ENCODE data around the gene HLCS. TPM values are rescaled to one million over a fixed set of nuclear protein-coding genes. Genes with fewer than 3 reads are reported as not detected.

HLCS gene
- polyA plus RNA-seq, 1 experiment: 22.3 TPM

GRCh38 chr21:36811762-36812161 is 154.7 kb downstream of the HLCS start:
- TF ChIP-seq CTCF (IDR thresholded peaks at IDR 0.05; ENCODE audit: low read depth, low read length): no peak
- DNase-seq (ENCODE audit: low read depth, low spot score): no peak
- H3K27me3 ChIP-seq (ENCODE audit: control insufficient read depth, insufficient read depth, low read length): no peaks in the 10 kb centered on the region
- ChIA-PET CTCF (interaction anchor here (0.6 kb wide), 1 partner anchor 25 kb away, joined by 3 read pairs; no protein-coding TSS in a partner anchor), POLR2A (no interaction called here)
- H3K4me3 ChIP-seq (ENCODE audit: low read depth, low read length): no peak overlapping the region
- no peaks in the 10 kb centered on the region for H3K9me3 ChIP-seq (ENCODE audit: control insufficient read depth, insufficient read depth, low read length)
- H3K27ac ChIP-seq (ENCODE audit: low read depth, low read length): no peak overlapping the region

- Histone ChIP-seq H3K27me3 (ENCODE audit: control insufficient read depth, insufficient read depth, low read length) (no peaks in the 10 kb centered on the region), H3K9me3 (ENCODE audit: control insufficient read depth, insufficient read depth, low read length) (no peaks in the 10 kb centered on the region), H3K4me3 (ENCODE audit: low read depth, low read length) (no peak overlapping the region), H3K27ac (ENCODE audit: low read depth, low read length) (no peak overlapping the region)
- no peak for DNase-seq (ENCODE audit: low read depth, low spot score)
- CTCF ChIA-PET: interaction anchor here (1.5 kb wide), 1 partner anchor 44 kb away, joined by 4 read pairs; no protein-coding TSS in a partner anchor
- TF ChIP-seq CTCF (IDR thresholded peaks at IDR 0.05; ENCODE audit: low read depth, low read length): no peak
- POLR2A ChIA-PET: interaction anchor here (0.6 kb wide), 1 partner anchor 17 kb away, joined by 11 read pairs; no protein-coding TSS in a partner anchor
These were observed 156.0 kb downstream of the HLCS start for GRCh38 chr21:36810443-36810842.

GRCh38 chr21:36807422-36807928 is 159.0 kb downstream of the HLCS start:
- POLR2A ChIA-PET: no interaction called here
- Histone ChIP-seq H3K9me3 (ENCODE audit: control insufficient read depth, insufficient read depth, low read length) (no peaks in the 10 kb centered on the region; the same call in 1 of the 2 replicates), H3K27ac (ENCODE audit: low read depth, low read length) (no peak overlapping the region), H3K4me3 (ENCODE audit: low read depth, low read length) (no peak overlapping the region), H3K27me3 (ENCODE audit: control insufficient read depth, insufficient read depth, low read length) (no peaks in the 10 kb centered on the region)
- CTCF ChIA-PET: interaction anchor here (0.5 kb wide), 1 partner anchor 177 kb away, joined by 7 read pairs; no protein-coding TSS in a partner anchor
- no peak for DNase-seq (ENCODE audit: low read depth, low spot score)
- no peak for TF ChIP-seq CTCF (IDR thresholded peaks at IDR 0.05; ENCODE audit: low read depth, low read length)

GRCh38 chr21:36806103-36806502 is 160.4 kb downstream of the HLCS start:
- Histone ChIP-seq H3K27me3 (ENCODE audit: control insufficient read depth, insufficient read depth, low read length) (no peaks in the 10 kb centered on the region), H3K9me3 (ENCODE audit: control insufficient read depth, insufficient read depth, low read length) (no peaks in the 10 kb centered on the region; the same call in 1 of the 2 replicates), H3K4me3 (ENCODE audit: low read depth, low read length) (no peak overlapping the region), H3K27ac (ENCODE audit: low read depth, low read length) (no peak overlapping the region)
- POLR2A ChIA-PET: no interaction called here
- DNase-seq (ENCODE audit: low read depth, low spot score): no peak
- no peak for TF ChIP-seq CTCF (IDR thresholded peaks at IDR 0.05; ENCODE audit: low read depth, low read length)
- CTCF ChIA-PET: no interaction called here

GRCh38 chr21:36804874-36805611 is 161.4 kb downstream of the HLCS start:
- H3K4me3 ChIP-seq (ENCODE audit: low read depth, low read length): no peak overlapping the region
- TF ChIP-seq CTCF (IDR thresholded peaks at IDR 0.05; ENCODE audit: low read depth, low read length): no peak
- no peaks in the 10 kb centered on the region; the same call in 1 of the 2 replicates for H3K9me3 ChIP-seq (ENCODE audit: control insufficient read depth, insufficient read depth, low read length)
- no peaks in the 10 kb centered on the region for H3K27me3 ChIP-seq (ENCODE audit: control insufficient read depth, insufficient read depth, low read length)
- ChIA-PET CTCF (no interaction called here), POLR2A (no interaction called here)
- no peak overlapping the region for H3K27ac ChIP-seq (ENCODE audit: low read depth, low read length)
- no peak for DNase-seq (ENCODE audit: low read depth, low spot score)
